B cell (primary cell): ENCODE results near the gene NTRK3. TPM values are rescaled to one million over a fixed set of nuclear protein-coding genes. Genes with fewer than 3 reads are reported as not detected.
"Not testable (repeated sequence)": the region's sequence is repeated elsewhere in the genome, so short reads cannot be mapped to it uniquely, and the experiment has no call there.

ENCODE experiments used
- ATAC-seq: fragments of 200-7000 bp; cut with Tn5 transposase; one replicate; pipeline ENCODE4 v1.10.0; 2021; ENCODE audit warnings: low read depth, mild to moderate bottlenecking, moderate number of reproducible peaks, moderate library complexity
- CTCF ChIA-PET: fragments of 350-600 bp; sonication (Branson Sonifier 250); formaldehyde crosslinking; loops from one replicate; lab custom pipeline; 2021; ENCODE audit warnings: antibody characterized with exemption, inconsistent platforms; lab: Charles Lee
- POLR2A ChIA-PET: fragments of 350-600 bp; sonication (Branson Sonifier 250); formaldehyde crosslinking; loops from one replicate; lab custom pipeline; 2021; ENCODE audit warnings: antibody characterized with exemption; lab: Charles Lee
- DNase-seq: peaks from one replicate; pipeline ENCODE4 v3.0.0; 2013
- H2AFZ ChIP-seq: 2 replicates; pipeline ENCODE4 v1.6.1; 2012; ENCODE audit warnings: mild to moderate bottlenecking, low read depth, low read length; ENCODE audit not compliant: insufficient read depth, poor library complexity, severe bottlenecking
- H3K27ac ChIP-seq, 2 donors: 1 replicate in 1 of 2; 2 replicates in 1 of 2; pipeline ENCODE4 v1.5.1; 2012 to 2013; ENCODE audit warnings: low read length in 2 of 2, mild to moderate bottlenecking in 2 of 2, moderate library complexity in 1 of 2
- H3K27me3 ChIP-seq, 4 experiments: fragments of 200-600 bp in 1 of 4; sonication (generic) in 1 of 4; replicated peaks in 1 of 4; 1 replicate in 2 of 4; 2 replicates in 2 of 4; pipeline versions ENCODE4 v1.6.1 to v1.7.0; 2013 to 2016; ENCODE audit warnings: low read length in 3 of 4, mild to moderate bottlenecking in 2 of 4, mixed read lengths in 1 of 4, moderate library complexity in 1 of 4; ENCODE audit not compliant: insufficient read depth in 4 of 4, control insufficient read depth in 3 of 4; ENCODE audit errors: control extremely low read depth in 1 of 4
- H3K36me3 ChIP-seq, 2 experiments: replicated peaks in 1 of 2; 1 replicate in 1 of 2; 2 replicates in 1 of 2; pipeline versions ENCODE4 v1.6.1 to v1.7.1; 2013; ENCODE audit warnings: low read length in 1 of 2; ENCODE audit not compliant: insufficient read depth in 2 of 2, control insufficient read depth in 1 of 2; ENCODE audit errors: control extremely low read depth in 1 of 2, extremely low read depth in 1 of 2
- H3K4me1 ChIP-seq, 2 donors: fragments of 200-600 bp in 1 of 2; sonication (generic) in 1 of 2; 1 replicate in 1 of 2; 2 replicates in 1 of 2; pipeline versions ENCODE4 v1.5.1 to v1.6.1; 2013 to 2017; ENCODE audit warnings: low read length in 2 of 2; ENCODE audit not compliant: control insufficient read depth in 2 of 2, insufficient read depth in 2 of 2
- H3K4me2 ChIP-seq: replicated peaks from 2 replicates; pipeline ENCODE3; 2012; ENCODE audit warnings: mild to moderate bottlenecking, low read depth, low read length; ENCODE audit not compliant: poor library complexity, severe bottlenecking
- H3K4me3 ChIP-seq, 5 experiments: fragments of 200-600 bp in 1 of 5; sonication (generic) in 1 of 5; 1 replicate in 3 of 5; 2 replicates in 2 of 5; pipeline versions ENCODE4 v1.5.1 to v1.7.0; 2011 to 2016; ENCODE audit warnings: low read length in 4 of 5, mild to moderate bottlenecking in 4 of 5, low read depth in 2 of 5, control low read depth in 1 of 5, moderate library complexity in 1 of 5; ENCODE audit not compliant: insufficient read depth in 1 of 5; ENCODE audit errors: control extremely low read depth in 1 of 5, extremely low read depth in 1 of 5
- H3K79me2 ChIP-seq: fragments of 200-600 bp; sonication (generic); one replicate; pipeline ENCODE4 v1.6.0; 2016; ENCODE audit warnings: low read length; ENCODE audit not compliant: control insufficient read depth, insufficient read depth
- H3K9ac ChIP-seq: fragments of 200-600 bp; sonication (generic); 2 replicates; pipeline ENCODE4 v1.6.1; 2017; ENCODE audit warnings: mild to moderate bottlenecking, low read length, moderate library complexity
- H3K9me3 ChIP-seq, 3 donors: one replicate each; pipeline versions ENCODE4 v1.6.1 to v1.7.1; 2013; ENCODE audit warnings: low read length in 2 of 3; ENCODE audit not compliant: control insufficient read depth in 2 of 3, insufficient read depth in 1 of 3; ENCODE audit errors: control extremely low read depth in 1 of 3
- H4K20me1 ChIP-seq: 2 replicates; pipeline ENCODE4 v1.6.0; 2012; ENCODE audit warnings: mild to moderate bottlenecking, low read length; ENCODE audit not compliant: insufficient read depth, control insufficient read depth, poor library complexity, severe bottlenecking
- H3K27ac Mint-ChIP-seq: one replicate; pipeline ENCODE4 v1.8.0; 2021; ENCODE audit warnings: mixed read lengths
- H3K27me3 Mint-ChIP-seq: one replicate; pipeline ENCODE4 v1.8.0; 2021; ENCODE audit warnings: mixed read lengths
- H3K4me1 Mint-ChIP-seq: one replicate; pipeline ENCODE4 v1.8.0; 2021; ENCODE audit warnings: mixed read lengths
- H3K4me3 Mint-ChIP-seq: one replicate; pipeline ENCODE4 v1.8.0; 2021; ENCODE audit warnings: mixed read lengths
- H3K9me3 Mint-ChIP-seq: one replicate; pipeline ENCODE4 v1.8.0; 2022; ENCODE audit warnings: mixed read lengths; ENCODE audit not compliant: insufficient read depth
- CTCF ChIP-seq: fragments of 200-600 bp; IDR thresholded peaks from one replicate; pipeline ENCODE4 v1.8.0; 2022; ENCODE audit warnings: antibody characterized with exemption, mild to moderate bottlenecking
- EZH2 ChIP-seq: IDR thresholded peaks from 2 replicates; pipeline ENCODE4 v1.6.1; 2012; ENCODE audit warnings: borderline replicate concordance, low read depth, mild to moderate bottlenecking, moderate library complexity, low read length; ENCODE audit not compliant: insufficient read depth, poor library complexity, severe bottlenecking
- WGBS: methylation state at CpG from one replicate; pipeline ENCODE4 v1.1.5; 2013; ENCODE audit warnings: missing lambda C conversion rate; ENCODE audit not compliant: insufficient coverage; 5-methylcytosine and 5-hydroxymethylcytosine counted together
- intact Hi-C: fragments of 100-400 bp; cut with micrococcal nuclease; formaldehyde crosslinking; loops from one replicate; pipeline ENCODE4 v1.10.0; 2022
- polyA plus RNA-seq: library from polyadenylated mRNA; depleted of rRNA; stranded (reverse); fragments of >200 nt; gene quantifications from 2 replicates; pipeline ENCODE4 v1.2.3, GENCODE V29; 2012
- total RNA-seq, 2 donors: library from RNA; stranded (reverse); fragments of 120-200 nt in 1 of 2; gene quantifications; 1 replicate in 1 of 2; 2 replicates in 1 of 2; pipeline versions ENCODE4 v1.2.3 to v1.2.4, GENCODE V29; 2013 to 2022

The NTRK3 gene
- total and polyA plus RNA-seq, 2 donors (not counting 1 experiment from before 2014, with no cell fraction given), result not detected

GRCh38 chr15:88072598-88073390 is 183.7 kb downstream of the NTRK3 start:
- Histone ChIP-seq H4K20me1 (no peaks in the 10 kb centered on the region), H3K4me3 (no peak overlapping the region), H3K27ac (no peak overlapping the region), H3K79me2 (no peaks in the 10 kb centered on the region), H3K9me3 (no peaks in the 10 kb centered on the region), H3K27me3 (no peaks in the 10 kb centered on the region), H3K36me3 (no peaks in the 10 kb centered on the region), H3K4me1 (no peaks in the 10 kb centered on the region), H2AFZ (no peak overlapping the region), H3K4me2 (no peak overlapping the region), H3K9ac (no peak overlapping the region)
- ChIA-PET POLR2A (no interaction called here), CTCF (no interaction called here)
- ATAC-seq, result no peak
- no peak for TF ChIP-seq CTCF
- TF ChIP-seq EZH2, result no peak
- H3K4me1 Mint-ChIP-seq, result no peaks in the 10 kb centered on the region
- H3K27ac Mint-ChIP-seq, result no peak overlapping the region
- H3K9me3 Mint-ChIP-seq, result no peaks in the 10 kb centered on the region
- H3K27me3 Mint-ChIP-seq, result no peaks in the 10 kb centered on the region
- WGBS, result 90% methylated on average over 5 of the region's 6 CpGs
- no peak overlapping the region for H3K4me3 Mint-ChIP-seq
- no peak for DNase-seq
- intact Hi-C loops, result no loop called here

- H3K79me2 ChIP-seq, H3K27me3 ChIP-seq, H3K4me1 Mint-ChIP-seq, intact Hi-C loops, DNase-seq, H3K27ac Mint-ChIP-seq, H3K9me3 Mint-ChIP-seq, ATAC-seq, H4K20me1 ChIP-seq, H3K4me3 Mint-ChIP-seq, H3K36me3 ChIP-seq, H3K4me2 ChIP-seq, H3K4me1 ChIP-seq, H2AFZ ChIP-seq, H3K9ac ChIP-seq, POLR2A ChIA-PET, H3K27ac ChIP-seq, H3K4me3 ChIP-seq, CTCF ChIA-PET, H3K27me3 Mint-ChIP-seq, H3K9me3 ChIP-seq: not testable (repeated sequence)
- 98% methylated on average over 7 of the region's 9 CpGs for WGBS
Measured at GRCh38 chr15:88072133-88072532, 184.4 kb downstream of the NTRK3 start.
